H1 (cell line): ENCODE data around the gene APOM. TPM values are rescaled to one million over a fixed set of nuclear protein-coding genes. Genes with fewer than 3 reads are reported as not detected.

Source experiments
- CTCF ChIA-PET: fragments of 300-600 bp; sonication (Branson Sonifier 250); formaldehyde crosslinking; loops from one replicate; lab custom pipeline; 2021; ENCODE audit not compliant: partially characterized antibody; lab: Charles Lee
- POLR2A ChIA-PET: fragments of 300-600 bp; sonication (Branson Sonifier 250); formaldehyde crosslinking; loops from one replicate; lab custom pipeline; 2021; ENCODE audit warnings: inconsistent platforms; ENCODE audit not compliant: partially characterized antibody; lab: Charles Lee
- DNase-seq, 2 experiments: peaks; one replicate each; pipeline versions ENCODE4 v3.0.0 to v3.0.0-alpha.2; 2010 to 2022; ENCODE audit warnings: low spot score in 2 of 2, low read depth in 1 of 2, mixed read lengths in 1 of 2
- FAIRE-seq: peaks from 2 replicates; lab custom pipeline; 2011; peaks lifted over from hg19 to GRCh38; lab: Jason Lieb, UNC
- H2AFZ ChIP-seq: 2 replicates; pipeline ENCODE4 v1.8.1; 2012; ENCODE audit warnings: low read length, inconsistent platforms
- H2AK5ac ChIP-seq: 2 replicates; pipeline ENCODE4 v1.6.1; 2013; ENCODE audit warnings: low read depth, low read length
- H2BK120ac ChIP-seq: replicated peaks from 2 replicates; pipeline ENCODE3; 2013; ENCODE audit warnings: low read depth, low read length, inconsistent platforms
- H2BK12ac ChIP-seq: 2 replicates; pipeline ENCODE4 v1.6.1; 2013; ENCODE audit warnings: low read depth, low read length
- H2BK15ac ChIP-seq: 2 replicates; pipeline ENCODE4 v1.6.1; 2013; ENCODE audit warnings: low read length
- H2BK20ac ChIP-seq: 2 replicates; pipeline ENCODE4 v1.6.1; 2013; ENCODE audit warnings: low read length
- H2BK5ac ChIP-seq: 2 replicates; pipeline ENCODE4 v1.6.1; 2013; ENCODE audit warnings: low read depth, low read length
- H3K14ac ChIP-seq: 2 replicates; pipeline ENCODE4 v1.6.1; 2013; ENCODE audit warnings: inconsistent platforms; ENCODE audit not compliant: insufficient read length
- H3K18ac ChIP-seq: 2 replicates; pipeline ENCODE4 v1.6.1; 2013; ENCODE audit warnings: low read length; ENCODE audit errors: extremely low read depth
- H3K23ac ChIP-seq: 2 replicates; pipeline ENCODE4 v1.6.1; 2013; ENCODE audit warnings: inconsistent platforms; ENCODE audit not compliant: insufficient read length
- H3K23me2 ChIP-seq: 2 replicates; pipeline ENCODE4 v1.6.1; 2013; ENCODE audit warnings: low read depth, low read length
- H3K27ac ChIP-seq: 2 replicates; pipeline ENCODE4 v1.6.1; 2011; ENCODE audit warnings: low read depth, low read length, inconsistent platforms
- H3K27me3 ChIP-seq, 4 experiments: replicated peaks in 1 of 4; 1 replicate in 1 of 4; 2 replicates in 3 of 4; pipeline versions ENCODE4 v1.6.1 to v1.8.1; 2011 to 2013; ENCODE audit warnings: low read length in 3 of 4, mild to moderate bottlenecking in 3 of 4, inconsistent platforms in 2 of 4, mixed read lengths in 2 of 4, moderate library complexity in 1 of 4; ENCODE audit not compliant: control insufficient read depth in 3 of 4, insufficient read depth in 3 of 4; ENCODE audit errors: extremely low read depth in 1 of 4
- H3K36me3 ChIP-seq, 4 experiments: 2 replicates each; pipeline versions ENCODE4 v1.6.1 to v1.8.1; 2011 to 2013; ENCODE audit warnings: mild to moderate bottlenecking in 4 of 4, low read length in 3 of 4, moderate library complexity in 2 of 4, control low read depth in 1 of 4, inconsistent platforms in 1 of 4; ENCODE audit not compliant: insufficient read depth in 4 of 4, control insufficient read depth in 2 of 4
- H3K4ac ChIP-seq: replicated peaks from 2 replicates; pipeline ENCODE3; 2013; ENCODE audit warnings: low read length, low read depth, mixed read lengths, inconsistent platforms; ENCODE audit not compliant: insufficient read length
- H3K4me1 ChIP-seq, 4 experiments: replicated peaks in 1 of 4; 1 replicate in 1 of 4; 2 replicates in 3 of 4; pipeline versions ENCODE4 v1.6.1 to v1.8.1; 2011 to 2013; ENCODE audit warnings: low read length in 3 of 4, inconsistent platforms in 2 of 4, mixed read lengths in 1 of 4; ENCODE audit not compliant: insufficient read depth in 4 of 4, control insufficient read depth in 3 of 4
- H3K4me2 ChIP-seq, 2 experiments: 2 replicates each; pipeline versions ENCODE4 v1.6.1 to v1.8.1; 2011 to 2013; ENCODE audit warnings: low read depth in 2 of 2, low read length in 2 of 2, control low read depth in 1 of 2, inconsistent platforms in 1 of 2, mild to moderate bottlenecking in 1 of 2; ENCODE audit not compliant: insufficient read depth in 1 of 2
- H3K4me3 ChIP-seq, 4 experiments: fragments of 200-600, 300-600 bp in 1 of 4; sonication (generic), shearing (Covaris generic), sonication (Bioruptor Twin) in 1 of 4; 2 replicates each; pipeline versions ENCODE4 v1.5.1 to v1.8.1; 2011 to 2016; ENCODE audit warnings: low read length in 4 of 4, low read depth in 3 of 4, control low read depth in 2 of 4, inconsistent platforms in 2 of 4, mild to moderate bottlenecking in 2 of 4, mixed read lengths in 1 of 4, moderate library complexity in 1 of 4; ENCODE audit not compliant: insufficient read depth in 2 of 4; ENCODE audit errors: extremely low read depth in 1 of 4
- H3K56ac ChIP-seq: replicated peaks from 2 replicates; pipeline ENCODE3; 2013; ENCODE audit warnings: low read depth, mild to moderate bottlenecking, mixed read lengths, low read length, inconsistent platforms; ENCODE audit not compliant: insufficient read length
- H3K79me1 ChIP-seq: 2 replicates; pipeline ENCODE4 v1.6.1; 2013; ENCODE audit warnings: low read depth, low read length, control low read depth
- H3K79me2 ChIP-seq, 2 experiments: 2 replicates each; pipeline versions ENCODE4 v1.6.1 to v1.8.1; 2012 to 2013; ENCODE audit warnings: low read length in 2 of 2, mild to moderate bottlenecking in 2 of 2, inconsistent platforms in 1 of 2; ENCODE audit not compliant: insufficient read depth in 2 of 2, control insufficient read depth in 1 of 2
- H3K9ac ChIP-seq, 4 experiments: replicated peaks in 1 of 4; 1 replicate in 1 of 4; 2 replicates in 3 of 4; pipeline versions ENCODE4 v1.6.1 to v1.8.1; 2011 to 2013; ENCODE audit warnings: low read depth in 3 of 4, low read length in 3 of 4, control low read depth in 2 of 4, mild to moderate bottlenecking in 2 of 4, moderate library complexity in 2 of 4, inconsistent platforms in 1 of 4; ENCODE audit errors: extremely low read depth in 1 of 4
- H3K9me3 ChIP-seq, 2 experiments: 2 replicates each; pipeline versions ENCODE4 v1.6.1 to v1.8.1; 2012 to 2013; ENCODE audit warnings: mild to moderate bottlenecking in 2 of 2, moderate library complexity in 2 of 2, control low read depth in 1 of 2, inconsistent platforms in 1 of 2, low read depth in 1 of 2, low read length in 1 of 2, mixed read lengths in 1 of 2; ENCODE audit not compliant: insufficient read depth in 2 of 2
- H4K20me1 ChIP-seq, 2 experiments: replicated peaks in 1 of 2; 2 replicates each; pipeline versions ENCODE3 to v1.8.1; 2011 to 2013; ENCODE audit warnings: inconsistent platforms in 2 of 2, low read length in 2 of 2, mild to moderate bottlenecking in 1 of 2; ENCODE audit not compliant: insufficient read depth in 2 of 2, control insufficient read depth in 1 of 2
- H4K5ac ChIP-seq: 2 replicates; pipeline ENCODE4 v1.6.1; 2013; ENCODE audit warnings: low read length, low read depth, mixed read lengths, inconsistent platforms; ENCODE audit not compliant: insufficient read length
- H4K8ac ChIP-seq: 2 replicates; pipeline ENCODE4 v1.8.0; 2013; ENCODE audit warnings: mild to moderate bottlenecking, moderate library complexity, low read length, inconsistent platforms; ENCODE audit not compliant: insufficient read depth; ENCODE audit errors: extremely low read depth
- H4K91ac ChIP-seq: replicated peaks from 2 replicates; pipeline ENCODE3; 2013; ENCODE audit warnings: low read length, mixed read lengths, inconsistent platforms; ENCODE audit not compliant: insufficient read length
- BACH1 ChIP-seq: IDR thresholded peaks from 2 replicates; pipeline ENCODE4 v1.6.1; 2012; ENCODE audit warnings: low read length, improper control_type of control experiment
- BRCA1 ChIP-seq: IDR thresholded peaks from 2 replicates; pipeline ENCODE4 v1.6.1; 2012; ENCODE audit warnings: low read depth, low read length, improper control_type of control experiment
- CREB1 ChIP-seq: IDR thresholded peaks from 2 replicates; pipeline ENCODE4 v1.6.1; 2012; ENCODE audit warnings: inconsistent platforms
- POLR2AphosphoS5 ChIP-seq: IDR thresholded peaks from 2 replicates; pipeline ENCODE4 v1.6.1; 2011; ENCODE audit warnings: low read depth, low read length
- RAD21 ChIP-seq, 2 experiments: IDR thresholded peaks in 1 of 2; conservative IDR thresholded peaks in 1 of 2; 2 replicates each; pipeline ENCODE4 v1.6.1; 2011; ENCODE audit warnings: low read depth in 2 of 2, low read length in 2 of 2, improper control_type of control experiment in 1 of 2, inconsistent platforms in 1 of 2, mild to moderate bottlenecking in 1 of 2, moderate library complexity in 1 of 2
- RXRA ChIP-seq: IDR thresholded peaks from 2 replicates; pipeline ENCODE4 v1.6.1; 2011; ENCODE audit warnings: low read depth, mild to moderate bottlenecking, low read length, moderate library complexity; ENCODE audit not compliant: insufficient read depth
- WGBS, 2 experiments: shearing (Covaris generic) in 1 of 2; methylation state at CpG; one replicate each; pipeline versions ENCODE4 v1.1.6 to v1.1.7; 2013 to 2015; ENCODE audit warnings: low lambda C conversion rate in 2 of 2, mixed read lengths in 2 of 2, inconsistent platforms in 1 of 2, low coverage in 1 of 2, missing lambda C conversion rate in 1 of 2; ENCODE audit not compliant: insufficient replicate concordance in 2 of 2, insufficient coverage in 1 of 2, insufficient read length in 1 of 2; ENCODE audit errors: extremely low coverage in 1 of 2, missing lambda C conversion rate in 1 of 2; 5-methylcytosine and 5-hydroxymethylcytosine counted together
- polyA plus RNA-seq, 7 experiments: library from polyadenylated mRNA; depleted of rRNA in 3 of 7; stranded (reverse) in 5 of 7; unstranded in 2 of 7; fragments of >200 nt in 5 of 7; fragments of 200-250 nt in 2 of 7; gene quantifications; 1 replicate in 5 of 7; 2 replicates in 1 of 7; 4 replicates in 1 of 7; pipeline versions ENCODE4 v1.2.1 to v1.2.3, GENCODE V29; 2011 to 2013; ENCODE audit warnings: missing spikeins in 2 of 7, mixed read lengths in 2 of 7
- total RNA-seq: library from RNA; stranded (reverse); fragmentation: NEBNext Ultra II Directional; extraction: Animal tissue kit (Norgen Biotek cat#: 25700); gene quantifications from 2 replicates; pipeline ENCODE4 v1.2.1, GENCODE V29; 2021
- TF ChIP-seq, protein P1 (sequence below), 3 experiments: IDR thresholded peaks; 1 replicate in 2 of 3; 2 replicates in 1 of 3; pipeline versions ENCODE4 v1.5.1 to v1.6.1; 2011; ENCODE audit warnings: low read length in 3 of 3, mild to moderate bottlenecking in 3 of 3, inconsistent platforms in 2 of 3, low read depth in 1 of 3, moderate library complexity in 1 of 3; ENCODE audit not compliant: insufficient read depth in 1 of 3; ENCODE audit errors: control extremely low read depth in 1 of 3
- TF ChIP-seq, protein P2 (sequence below): IDR thresholded peaks from 2 replicates; pipeline ENCODE4 v1.6.1; 2011; ENCODE audit warnings: low read depth, mild to moderate bottlenecking, low read length; ENCODE audit not compliant: insufficient read depth

The APOM gene
- total and polyA plus RNA-seq, 2 of the 8 experiments (the other 6 are each of a cell fraction or from before 2014, with no cell fraction given): 3.4 to 12.0 TPM

DNA sequence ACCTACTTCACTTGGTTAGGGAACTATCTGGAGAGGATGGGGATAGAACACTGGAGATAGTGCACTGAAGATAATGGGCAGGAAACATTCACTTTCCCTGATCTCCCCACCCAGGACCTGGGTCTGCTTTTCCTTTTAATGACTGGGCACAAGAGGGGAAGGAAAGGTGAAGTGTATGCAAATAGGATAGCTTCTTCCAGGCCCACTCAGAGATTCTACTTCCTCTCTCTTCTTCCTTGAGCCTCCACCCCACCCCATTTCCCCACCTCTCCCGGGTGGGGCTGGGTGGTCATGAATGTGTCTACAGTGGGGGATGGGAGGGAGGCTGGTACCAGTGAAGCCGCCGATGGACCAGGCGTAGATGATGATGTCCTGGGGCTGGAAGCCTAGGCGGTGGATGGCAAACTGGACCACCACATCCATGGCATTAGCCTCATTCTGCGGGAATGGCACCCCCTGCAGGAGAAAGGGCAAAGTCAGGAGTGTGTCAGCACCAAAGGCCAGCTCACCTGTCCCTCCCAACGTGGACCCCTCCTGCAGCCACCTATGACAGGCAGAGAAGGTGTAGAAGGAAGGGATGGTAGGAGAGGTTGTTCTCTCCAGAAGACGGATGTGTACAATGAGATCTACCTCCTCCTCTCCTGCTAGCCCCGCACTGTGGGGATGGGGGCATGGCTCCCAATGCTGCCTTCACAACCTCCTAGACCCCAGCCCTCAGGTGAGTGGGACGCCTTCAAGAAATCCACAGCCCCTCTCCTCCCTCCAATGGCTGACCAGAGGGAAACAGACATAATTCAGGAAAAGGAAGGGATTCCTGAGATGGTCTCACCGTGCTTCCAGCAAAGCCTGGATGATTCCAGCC is 33.8 kb downstream of the APOM start:
- H3K14ac ChIP-seq: no peak overlapping the region
- H3K79me1 ChIP-seq: no peaks in the 10 kb centered on the region
- no peak overlapping the region for H2AFZ ChIP-seq
- H3K4me1 ChIP-seq: peaks cover 0 to 1% (median 0%) of the 10 kb centered on the region in 4 experiments; a peak in 2 of 7 replicates
- H3K27ac ChIP-seq: no peak overlapping the region
- H3K4me3 ChIP-seq: no peak overlapping the region
- no peaks in the 10 kb centered on the region for H3K23me2 ChIP-seq
- no peak overlapping the region for H2BK15ac ChIP-seq
- no peaks in the 10 kb centered on the region for H3K9me3 ChIP-seq
- H3K23ac ChIP-seq: no peak overlapping the region
- H4K20me1 ChIP-seq: no peaks in the 10 kb centered on the region
- H3K56ac ChIP-seq: no peak overlapping the region
- no peak overlapping the region for H2AK5ac ChIP-seq
- no peak overlapping the region for H2BK20ac ChIP-seq
- POLR2A ChIA-PET: interaction anchor here (0.8 to 6.6 kb wide), 7 partner anchors 10 to 75 kb away, joined by 3 to 33 read pairs (median 6); partner anchors contain the start of genes ABHD16A, BAG6, CLIC1 and GPANK1
- no peak overlapping the region for H2BK120ac ChIP-seq
- H3K79me2 ChIP-seq: no peaks in the 10 kb centered on the region
- no peak overlapping the region for H3K4ac ChIP-seq
- 80% methylated on average over 11 of the region's 11 CpGs; no CpG with 5 or more reads in 1 of the 2 experiments for WGBS, 2 experiments
- no peak overlapping the region for H4K5ac ChIP-seq
- H4K8ac ChIP-seq: no peak overlapping the region
- H4K91ac ChIP-seq: no peak overlapping the region
- CTCF ChIA-PET: interaction anchor here (0.6 to 5.8 kb wide), 43 partner anchors 8 to 234 kb away, joined by 3 to 26 read pairs (median 4); partner anchors contain the start of genes ABHD16A, C6orf47, CSNK2B and DDAH2
- no peak overlapping the region for H3K9ac ChIP-seq
- no peak overlapping the region for H3K18ac ChIP-seq
- peaks cover 3 to 26% (median 17%) of the 10 kb centered on the region in 4 experiments; a peak in 5 of 8 replicates for H3K36me3 ChIP-seq
- no peak overlapping the region for H3K4me2 ChIP-seq
- no peak overlapping the region for H2BK12ac ChIP-seq
- peak in 1 of 2 experiments; percentile 81 for DNase-seq
- H3K27me3 ChIP-seq: no peaks in the 10 kb centered on the region; a peak in 1 of 7 replicates
- FAIRE-seq: no peak
- H2BK5ac ChIP-seq: no peak overlapping the region
- no peak for TF ChIP-seq BACH1
- TF ChIP-seq, protein P1, sequence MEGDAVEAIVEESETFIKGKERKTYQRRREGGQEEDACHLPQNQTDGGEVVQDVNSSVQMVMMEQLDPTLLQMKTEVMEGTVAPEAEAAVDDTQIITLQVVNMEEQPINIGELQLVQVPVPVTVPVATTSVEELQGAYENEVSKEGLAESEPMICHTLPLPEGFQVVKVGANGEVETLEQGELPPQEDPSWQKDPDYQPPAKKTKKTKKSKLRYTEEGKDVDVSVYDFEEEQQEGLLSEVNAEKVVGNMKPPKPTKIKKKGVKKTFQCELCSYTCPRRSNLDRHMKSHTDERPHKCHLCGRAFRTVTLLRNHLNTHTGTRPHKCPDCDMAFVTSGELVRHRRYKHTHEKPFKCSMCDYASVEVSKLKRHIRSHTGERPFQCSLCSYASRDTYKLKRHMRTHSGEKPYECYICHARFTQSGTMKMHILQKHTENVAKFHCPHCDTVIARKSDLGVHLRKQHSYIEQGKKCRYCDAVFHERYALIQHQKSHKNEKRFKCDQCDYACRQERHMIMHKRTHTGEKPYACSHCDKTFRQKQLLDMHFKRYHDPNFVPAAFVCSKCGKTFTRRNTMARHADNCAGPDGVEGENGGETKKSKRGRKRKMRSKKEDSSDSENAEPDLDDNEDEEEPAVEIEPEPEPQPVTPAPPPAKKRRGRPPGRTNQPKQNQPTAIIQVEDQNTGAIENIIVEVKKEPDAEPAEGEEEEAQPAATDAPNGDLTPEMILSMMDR (IDR thresholded peaks at IDR 0.05; ENCODE audit: control extremely low read depth in 1 of 3, insufficient read depth in 1 of 3, low read depth in 1 of 3, low read length in 3 of 3): peak; percentile 58 to 88 (median 83)
- no peak for TF ChIP-seq POLR2AphosphoS5
- no peak for TF ChIP-seq BRCA1
- TF ChIP-seq RXRA: no peak
- no peak for TF ChIP-seq CREB1
- TF ChIP-seq, protein P2, sequence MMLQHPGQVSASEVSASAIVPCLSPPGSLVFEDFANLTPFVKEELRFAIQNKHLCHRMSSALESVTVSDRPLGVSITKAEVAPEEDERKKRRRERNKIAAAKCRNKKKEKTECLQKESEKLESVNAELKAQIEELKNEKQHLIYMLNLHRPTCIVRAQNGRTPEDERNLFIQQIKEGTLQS: no peak
- TF ChIP-seq RAD21 (IDR thresholded peaks at IDR 0.05 in 1 of 2, conservative IDR thresholded peaks at IDR 0.05 in 1 of 2; ENCODE audit: low read depth in 2 of 2, low read length in 2 of 2): peak; percentile 50 to 61
